ENCODE data around the gene VENTX.
"Not testable (repeated sequence)": the region's sequence is repeated elsewhere in the genome, so short reads cannot be mapped to it uniquely, and the experiment has no call there.

Gene VENTX

DNA sequence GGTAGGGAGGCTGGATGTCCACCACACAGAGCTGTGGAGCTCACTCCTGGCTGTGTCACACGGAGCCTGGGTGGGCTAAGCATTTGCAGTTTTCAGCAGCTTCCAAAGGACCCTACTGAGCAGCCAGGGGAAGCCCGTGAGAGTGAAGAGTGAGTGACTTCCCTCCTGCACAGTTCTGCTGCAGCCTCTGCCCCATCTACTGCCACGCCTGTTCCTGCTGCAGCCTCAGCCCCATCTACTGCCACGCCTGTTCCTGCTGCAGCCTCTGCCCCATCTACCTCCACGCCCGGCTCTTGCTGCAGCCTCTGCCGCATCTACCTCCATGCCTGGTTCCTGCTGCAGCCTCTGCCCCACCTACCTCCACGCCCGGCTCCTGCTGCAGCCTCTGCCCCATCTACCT is 26.8 kb downstream of the VENTX start:
- no peak overlapping the region for H3K27ac ChIP-seq (ENCODE audit: low read depth, low read length)
- peaks cover 4 to 55% (median 45%) of the 10 kb centered on the region in 5 donors for H3K4me1 ChIP-seq (ENCODE audit: control insufficient read depth in 5 of 5, insufficient read depth in 5 of 5, low read length in 5 of 5)
- H3K27me3 ChIP-seq (ENCODE audit: control insufficient read depth in 5 of 5, insufficient read depth in 4 of 5, low read length in 5 of 5), result no peaks in the 10 kb centered on the region
- H3K9me3 ChIP-seq (ENCODE audit: control insufficient read depth in 5 of 5, low read length in 5 of 5), result no peaks in the 10 kb centered on the region
- H3K9ac ChIP-seq (ENCODE audit: low read length in 5 of 5), result no peak overlapping the region
- H3K36me3 ChIP-seq (ENCODE audit: control insufficient read depth in 5 of 5, insufficient read depth in 5 of 5, low read length in 5 of 5), result no peaks in the 10 kb centered on the region
- H3K4me3 ChIP-seq (ENCODE audit: low read depth in 1 of 5, low read length in 5 of 5), result no peak overlapping the region

DNA sequence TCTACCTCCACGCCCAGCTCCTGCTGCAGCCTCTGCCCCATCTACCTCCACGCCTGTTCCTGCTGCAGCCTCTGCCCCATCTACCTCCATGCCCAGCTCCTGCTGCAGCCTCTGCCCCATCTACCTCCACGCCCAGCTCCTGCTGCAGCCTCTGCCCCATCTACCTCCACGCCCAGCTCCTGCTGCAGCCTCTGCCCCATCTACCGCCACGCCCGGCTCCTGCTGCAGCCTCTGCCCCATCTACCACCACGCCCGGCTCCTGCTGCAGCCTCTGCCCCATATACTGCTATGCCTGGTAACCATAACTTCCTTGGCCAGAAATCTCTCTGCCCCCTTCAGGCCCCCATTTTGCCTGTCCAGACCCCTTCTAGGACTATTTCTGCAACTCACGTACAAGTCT is 27.4 kb downstream of the VENTX start:
- not testable (repeated sequence) for H3K36me3 ChIP-seq (ENCODE audit: control insufficient read depth in 5 of 5, insufficient read depth in 5 of 5, low read length in 5 of 5); H3K9me3 ChIP-seq (ENCODE audit: control insufficient read depth in 5 of 5, low read length in 5 of 5); H3K27me3 ChIP-seq (ENCODE audit: control insufficient read depth in 5 of 5, insufficient read depth in 4 of 5, low read length in 5 of 5); H3K27ac ChIP-seq (ENCODE audit: low read depth, low read length); H3K9ac ChIP-seq (ENCODE audit: low read length in 5 of 5); H3K4me3 ChIP-seq (ENCODE audit: low read depth in 1 of 5, low read length in 5 of 5)
- H3K4me1 ChIP-seq (ENCODE audit: control insufficient read depth in 5 of 5, insufficient read depth in 5 of 5, low read length in 5 of 5), result peaks cover 3 to 49% (median 39%) of the 10 kb centered on the region in 5 donors

DNA sequence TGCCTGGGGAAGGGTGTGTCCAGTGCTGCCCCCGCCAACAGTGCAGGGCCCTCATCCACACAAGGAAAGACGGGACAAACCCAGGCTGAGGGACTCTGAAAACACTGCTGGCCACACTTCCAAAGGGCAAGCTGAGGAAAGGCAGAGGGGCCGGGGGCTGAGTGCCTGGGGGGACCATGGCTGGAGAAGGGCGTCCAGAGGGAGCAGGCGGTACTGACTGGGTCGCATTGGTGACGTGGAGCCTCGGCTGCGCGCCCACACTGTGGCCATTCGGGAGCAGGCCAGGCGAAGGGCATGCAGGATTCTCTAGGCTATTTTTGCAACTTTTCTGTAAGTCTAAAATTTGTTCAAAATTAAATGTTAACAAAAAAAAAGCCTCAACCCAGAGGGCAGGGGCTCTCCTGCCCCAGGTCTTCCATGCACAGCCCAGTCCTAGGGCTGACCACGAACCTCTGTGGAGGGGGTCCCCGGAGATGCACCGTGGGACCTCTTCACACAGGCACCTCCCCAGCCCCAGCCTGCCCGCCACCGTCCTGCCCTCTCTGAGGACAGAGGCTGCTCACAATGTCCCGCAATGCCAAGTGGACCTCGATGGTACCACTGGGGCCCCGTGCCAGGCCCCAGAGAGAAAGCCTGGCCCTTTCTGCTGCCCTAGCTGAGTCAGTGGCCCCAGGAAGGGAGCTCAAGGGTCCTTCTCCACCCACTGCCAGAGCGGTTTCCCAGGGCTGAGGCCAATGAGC is 28.6 kb downstream of the VENTX start:
- Histone ChIP-seq H3K9ac (ENCODE audit: low read length in 5 of 5) (no peak overlapping the region), H3K4me3 (ENCODE audit: low read depth in 1 of 5, low read length in 5 of 5) (peak overlapping the region in 2 of 5 donors; percentile 30 to 50), H3K9me3 (ENCODE audit: control insufficient read depth in 5 of 5, low read length in 5 of 5) (no peaks in the 10 kb centered on the region), H3K27me3 (ENCODE audit: control insufficient read depth in 5 of 5, insufficient read depth in 4 of 5, low read length in 5 of 5) (no peaks in the 10 kb centered on the region), H3K36me3 (ENCODE audit: control insufficient read depth in 5 of 5, insufficient read depth in 5 of 5, low read length in 5 of 5) (peaks cover 0 to 8% (median 3%) of the 10 kb centered on the region in 5 donors), H3K4me1 (ENCODE audit: control insufficient read depth in 5 of 5, insufficient read depth in 5 of 5, low read length in 5 of 5) (peaks cover 3 to 37% (median 28%) of the 10 kb centered on the region in 5 donors), H3K27ac (ENCODE audit: low read depth, low read length) (no peak overlapping the region)

DNA sequence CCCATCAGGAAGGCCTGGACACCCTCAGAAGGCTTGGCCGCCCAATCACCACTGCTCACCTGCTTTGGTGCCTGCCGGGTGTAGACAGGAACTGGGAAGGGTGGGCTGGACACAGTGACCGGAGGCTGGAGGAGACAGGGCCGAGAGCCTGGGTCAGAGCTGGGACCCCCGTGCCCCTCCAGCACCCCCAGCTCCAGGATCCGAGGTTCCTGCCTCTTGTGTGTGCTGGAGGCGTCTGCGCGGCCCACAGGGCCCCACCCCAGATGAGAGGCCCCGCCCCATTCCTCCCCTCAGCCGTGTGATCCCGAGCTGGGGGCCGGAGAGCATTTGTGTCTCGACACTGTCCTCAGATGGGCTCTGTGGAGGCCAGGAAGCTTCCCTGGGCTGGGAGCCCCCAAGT is 29.6 kb downstream of the VENTX start:
- Histone ChIP-seq H3K9me3 (ENCODE audit: control insufficient read depth in 5 of 5, low read length in 5 of 5) (no peaks in the 10 kb centered on the region), H3K4me1 (ENCODE audit: control insufficient read depth in 5 of 5, insufficient read depth in 5 of 5, low read length in 5 of 5) (peaks cover 3 to 31% (median 23%) of the 10 kb centered on the region in 5 donors), H3K4me3 (ENCODE audit: low read depth in 1 of 5, low read length in 5 of 5) (no peak overlapping the region), H3K27ac (ENCODE audit: low read depth, low read length) (no peak overlapping the region), H3K27me3 (ENCODE audit: control insufficient read depth in 5 of 5, insufficient read depth in 4 of 5, low read length in 5 of 5) (no peaks in the 10 kb centered on the region), H3K9ac (ENCODE audit: low read length in 5 of 5) (no peak overlapping the region), H3K36me3 (ENCODE audit: control insufficient read depth in 5 of 5, insufficient read depth in 5 of 5, low read length in 5 of 5) (peaks cover 0 to 12% (median 3%) of the 10 kb centered on the region in 5 donors)

GRCh38 chr10:133267829-133268228 is 30.2 kb downstream of the VENTX start:
- Histone ChIP-seq H3K9me3 (ENCODE audit: control insufficient read depth in 5 of 5, low read length in 5 of 5) (no peaks in the 10 kb centered on the region), H3K27ac (ENCODE audit: low read depth, low read length) (no peak overlapping the region), H3K9ac (ENCODE audit: low read length in 5 of 5) (no peak overlapping the region), H3K4me1 (ENCODE audit: control insufficient read depth in 5 of 5, insufficient read depth in 5 of 5, low read length in 5 of 5) (peaks cover 0 to 26% (median 19%) of the 10 kb centered on the region in 5 donors), H3K4me3 (ENCODE audit: low read depth in 1 of 5, low read length in 5 of 5) (no peak overlapping the region), H3K27me3 (ENCODE audit: control insufficient read depth in 5 of 5, insufficient read depth in 4 of 5, low read length in 5 of 5) (peaks cover 0 to under 1% (median 0%) of the 10 kb centered on the region in 5 donors), H3K36me3 (ENCODE audit: control insufficient read depth in 5 of 5, insufficient read depth in 5 of 5, low read length in 5 of 5) (peaks cover 0 to 12% (median 3%) of the 10 kb centered on the region in 5 donors)

DNA sequence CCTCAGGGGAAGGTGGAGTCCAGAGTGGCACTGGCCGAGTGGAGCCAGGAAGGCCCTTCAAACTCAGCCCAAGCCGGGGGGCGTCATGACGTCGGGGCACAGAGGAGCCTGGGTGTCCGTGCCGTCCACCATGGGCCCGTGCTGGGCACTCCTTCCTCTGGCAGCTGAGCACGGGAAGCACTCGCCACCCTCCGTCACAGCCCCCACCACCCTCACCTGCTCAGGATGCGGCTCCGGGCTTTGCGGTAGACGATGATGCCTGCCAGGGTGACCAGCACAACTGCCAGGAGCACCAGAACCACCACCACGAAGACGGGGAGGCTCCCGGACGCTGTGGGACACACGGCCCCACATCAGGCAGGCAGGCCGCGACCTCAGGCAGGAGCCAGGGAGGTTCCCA is 30.9 kb downstream of the VENTX start:
- peaks cover 0 to 12% (median 3%) of the 10 kb centered on the region in 5 donors for H3K36me3 ChIP-seq (ENCODE audit: control insufficient read depth in 5 of 5, insufficient read depth in 5 of 5, low read length in 5 of 5)

DNA sequence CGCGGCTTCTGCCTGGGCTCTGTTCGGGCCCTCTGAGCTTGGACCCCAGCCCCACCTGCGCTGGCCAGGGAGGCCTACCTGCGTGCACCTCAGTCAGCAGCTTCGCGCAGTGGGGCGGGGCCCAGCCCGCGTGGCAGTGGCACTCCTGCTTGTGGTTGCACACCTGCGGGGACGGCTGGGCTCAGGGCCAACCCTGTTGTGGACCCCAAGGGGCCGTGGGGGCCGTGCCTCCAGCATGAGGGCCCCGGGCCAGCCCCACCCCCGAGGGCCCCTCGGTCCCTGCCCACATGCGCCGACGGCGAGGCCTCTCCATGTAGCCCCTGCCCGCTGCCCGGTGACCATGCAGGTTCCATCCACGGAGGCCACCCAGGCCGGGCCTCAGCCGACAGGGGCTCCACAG is 31.7 kb downstream of the VENTX start:
- H3K27me3 ChIP-seq (ENCODE audit: control insufficient read depth in 5 of 5, insufficient read depth in 4 of 5, low read length in 5 of 5), result peaks cover 0 to 10% (median 3%) of the 10 kb centered on the region in 5 donors
- no peak overlapping the region for H3K27ac ChIP-seq (ENCODE audit: low read depth, low read length)
- peaks cover 0 to 21% (median 19%) of the 10 kb centered on the region in 5 donors for H3K4me1 ChIP-seq (ENCODE audit: control insufficient read depth in 5 of 5, insufficient read depth in 5 of 5, low read length in 5 of 5)
- H3K9ac ChIP-seq (ENCODE audit: low read length in 5 of 5), result no peak overlapping the region
- H3K9me3 ChIP-seq (ENCODE audit: control insufficient read depth in 5 of 5, low read length in 5 of 5), result no peaks in the 10 kb centered on the region
- no peak overlapping the region for H3K4me3 ChIP-seq (ENCODE audit: low read depth in 1 of 5, low read length in 5 of 5)
- peaks cover 0 to 12% (median 3%) of the 10 kb centered on the region in 5 donors for H3K36me3 ChIP-seq (ENCODE audit: control insufficient read depth in 5 of 5, insufficient read depth in 5 of 5, low read length in 5 of 5)

More for the DNA sequence above, 30.9 kb downstream of the VENTX start:
- Histone ChIP-seq H3K27me3 (ENCODE audit: control insufficient read depth in 5 of 5, insufficient read depth in 4 of 5, low read length in 5 of 5) (peaks cover 0 to 7% (median 0%) of the 10 kb centered on the region in 5 donors), H3K27ac (ENCODE audit: low read depth, low read length) (no peak overlapping the region), H3K9ac (ENCODE audit: low read length in 5 of 5) (no peak overlapping the region), H3K4me3 (ENCODE audit: low read depth in 1 of 5, low read length in 5 of 5) (no peak overlapping the region), H3K9me3 (ENCODE audit: control insufficient read depth in 5 of 5, low read length in 5 of 5) (no peaks in the 10 kb centered on the region), H3K4me1 (ENCODE audit: control insufficient read depth in 5 of 5, insufficient read depth in 5 of 5, low read length in 5 of 5) (peaks cover 0 to 24% (median 19%) of the 10 kb centered on the region in 5 donors)

GRCh38 chr10:133270204-133270603 is 32.5 kb downstream of the VENTX start:
- Histone ChIP-seq H3K27me3 (ENCODE audit: control insufficient read depth in 5 of 5, insufficient read depth in 4 of 5, low read length in 5 of 5) (peaks cover 0 to 16% (median 11%) of the 10 kb centered on the region in 5 donors), H3K36me3 (ENCODE audit: control insufficient read depth in 5 of 5, insufficient read depth in 5 of 5, low read length in 5 of 5) (peaks cover 0 to 12% (median 3%) of the 10 kb centered on the region in 5 donors), H3K9ac (ENCODE audit: low read length in 5 of 5) (no peak overlapping the region), H3K9me3 (ENCODE audit: control insufficient read depth in 5 of 5, low read length in 5 of 5) (no peaks in the 10 kb centered on the region), H3K4me3 (ENCODE audit: low read depth in 1 of 5, low read length in 5 of 5) (no peak overlapping the region), H3K27ac (ENCODE audit: low read depth, low read length) (no peak overlapping the region), H3K4me1 (ENCODE audit: control insufficient read depth in 5 of 5, insufficient read depth in 5 of 5, low read length in 5 of 5) (peaks cover 0 to 16% (median 15%) of the 10 kb centered on the region in 5 donors)

DNA sequence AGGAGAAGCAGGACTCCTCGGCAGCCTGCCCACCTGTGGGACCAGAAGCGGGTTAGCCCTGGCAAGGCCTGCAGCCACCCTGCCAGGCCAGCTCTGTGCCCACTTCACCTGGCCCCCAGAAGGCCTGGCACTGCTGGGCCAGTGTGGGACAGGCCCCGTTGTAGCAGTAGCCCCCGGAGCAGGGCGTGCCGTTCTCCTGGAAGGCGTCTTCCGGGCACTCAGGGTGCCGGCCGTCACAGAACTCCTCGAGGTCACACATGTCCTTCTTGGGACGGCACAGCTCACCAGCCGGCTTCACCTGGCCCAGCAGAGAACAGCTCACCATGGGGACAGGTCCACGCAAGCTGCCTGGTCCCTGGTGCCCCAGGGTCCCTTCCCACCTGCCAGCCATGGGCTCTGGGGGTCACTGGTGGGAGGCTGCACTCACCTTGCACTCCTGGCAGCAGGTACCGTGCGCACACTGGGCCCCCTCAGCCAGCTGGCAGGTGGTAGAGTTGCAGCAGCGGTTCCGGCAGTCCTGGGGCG is 33.2 kb downstream of the VENTX start:
- H3K27ac ChIP-seq (ENCODE audit: low read depth, low read length), result no peak overlapping the region
- peaks cover 0 to 15% (median 8%) of the 10 kb centered on the region in 5 donors for H3K4me1 ChIP-seq (ENCODE audit: control insufficient read depth in 5 of 5, insufficient read depth in 5 of 5, low read length in 5 of 5)
- H3K36me3 ChIP-seq (ENCODE audit: control insufficient read depth in 5 of 5, insufficient read depth in 5 of 5, low read length in 5 of 5), result peaks cover 0 to 12% (median 3%) of the 10 kb centered on the region in 5 donors
- peaks cover 5 to 21% (median 17%) of the 10 kb centered on the region in 5 donors for H3K27me3 ChIP-seq (ENCODE audit: control insufficient read depth in 5 of 5, insufficient read depth in 4 of 5, low read length in 5 of 5)
- no peak overlapping the region for H3K9ac ChIP-seq (ENCODE audit: low read length in 5 of 5)
- no peaks in the 10 kb centered on the region for H3K9me3 ChIP-seq (ENCODE audit: control insufficient read depth in 5 of 5, low read length in 5 of 5)
- H3K4me3 ChIP-seq (ENCODE audit: low read depth in 1 of 5, low read length in 5 of 5), result no peak overlapping the region

All from subcutaneous abdominal adipose tissue (tissue), 5 donors.